SK-N-MC (cell line): ENCODE results near the gene POFUT2.

Source experiments
- EZH2 ChIP-seq: fragments of 200-600 bp; sonication (generic); IDR thresholded peaks from one replicate; pipeline ENCODE4 v1.6.1; 2017; ENCODE audit warnings: antibody characterized with exemption
- POLR2AphosphoS5 ChIP-seq: IDR thresholded peaks from 2 replicates; pipeline ENCODE4 v1.6.1; 2012; ENCODE audit warnings: mild to moderate bottlenecking, low read depth, low read length, borderline replicate concordance

GRCh38 chr21:45283035-45283610, 4.6 kb downstream of the POFUT2 start:
- no peak for TF ChIP-seq EZH2
- no peak for TF ChIP-seq POLR2AphosphoS5
